OCI-LY1 (cell line): ENCODE results near the gene TMEM53.
A peak's percentile ranks its signal among the peaks of the same experiment; 100 is the strongest.

Experiments used
- H2AFZ ChIP-seq: fragments of 200-600 bp; sonication (generic), shearing (Covaris generic); 2 replicates; pipeline ENCODE4 v1.6.0; 2014; ENCODE audit warnings: antibody characterized with exemption, mild to moderate bottlenecking, low read length
- H3F3A ChIP-seq: fragments of 200-600 bp; sonication (generic), shearing (Covaris generic); 2 replicates; pipeline ENCODE4 v1.6.0; 2014; ENCODE audit warnings: mild to moderate bottlenecking, antibody characterized with exemption, low read length, moderate library complexity; ENCODE audit not compliant: insufficient read depth
- H3K27ac ChIP-seq: fragments of 200-600 bp; sonication (generic); 2 replicates; pipeline ENCODE4 v1.5.1; 2014; ENCODE audit warnings: low read length, mixed run types, mild to moderate bottlenecking, low read depth; ENCODE audit not compliant: poor library complexity, severe bottlenecking
- H3K27me3 ChIP-seq: fragments of 200-600 bp; sonication (generic); 2 replicates; pipeline ENCODE4 v1.6.0; 2014; ENCODE audit warnings: antibody characterized with exemption, mild to moderate bottlenecking, low read length, moderate library complexity; ENCODE audit not compliant: insufficient read depth
- H3K36me3 ChIP-seq: fragments of 200-600 bp; sonication (generic); 2 replicates; pipeline ENCODE4 v1.6.1; 2014; ENCODE audit warnings: mild to moderate bottlenecking, antibody characterized with exemption, low read length, moderate library complexity, mixed read lengths; ENCODE audit not compliant: insufficient read depth
- H3K4me1 ChIP-seq: fragments of 200-600 bp; sonication (generic); 2 replicates; pipeline ENCODE4 v1.5.1; 2014; ENCODE audit warnings: mild to moderate bottlenecking, low read length, moderate library complexity; ENCODE audit not compliant: insufficient read depth, severe bottlenecking
- H3K4me2 ChIP-seq: fragments of 200-600 bp; sonication (generic), shearing (Covaris generic); 2 replicates; pipeline ENCODE4 v1.6.1; 2014; ENCODE audit warnings: low read length
- H3K4me3 ChIP-seq: fragments of 200-600 bp; sonication (generic); 2 replicates; pipeline ENCODE4 v1.5.1; 2014; ENCODE audit warnings: low read length, low read depth, mild to moderate bottlenecking, mixed read lengths; ENCODE audit not compliant: poor library complexity, severe bottlenecking
- H3K79me2 ChIP-seq: fragments of 200-600 bp; shearing (Covaris generic); 2 replicates; pipeline ENCODE4 v1.6.1; 2016; ENCODE audit warnings: mixed run types, low read length, mixed read lengths; ENCODE audit not compliant: insufficient read depth
- H3K9ac ChIP-seq: fragments of 200-600 bp; sonication (generic), shearing (Covaris generic); 2 replicates; pipeline ENCODE4 v1.6.1; 2014; ENCODE audit warnings: mild to moderate bottlenecking, low read length, mixed read lengths
- H3K9me2 ChIP-seq: fragments of 200-600 bp; sonication (generic), shearing (Covaris generic); 2 replicates; pipeline ENCODE4 v1.6.1; 2014; ENCODE audit warnings: low read depth, mild to moderate bottlenecking, low read length, mixed read lengths
- H3K9me3 ChIP-seq: fragments of 200-600 bp; shearing (Covaris generic); 2 replicates; pipeline ENCODE4 v1.6.1; 2014; ENCODE audit warnings: low read length, mixed read lengths
- H4K20me1 ChIP-seq: fragments of 200-600 bp; sonication (generic), shearing (Covaris generic); 2 replicates; pipeline ENCODE4 v1.6.0; 2016; ENCODE audit warnings: mild to moderate bottlenecking, low read length; ENCODE audit not compliant: insufficient read depth
- EZH2 ChIP-seq: fragments of 200-600 bp; sonication (generic), shearing (Covaris generic); IDR thresholded peaks from 2 replicates; pipeline ENCODE4 v1.8.0; 2017; ENCODE audit warnings: borderline replicate concordance, mixed run types, mild to moderate bottlenecking, antibody characterized with exemption, low read length, moderate library complexity, mixed read lengths
- TF ChIP-seq, protein P1 (sequence below): fragments of 200-600 bp; sonication (generic), shearing (Covaris generic); IDR thresholded peaks from 2 replicates; pipeline ENCODE4 v1.5.1; 2017; ENCODE audit warnings: mild to moderate bottlenecking, antibody characterized with exemption, low read length, moderate library complexity, mixed read lengths

Gene TMEM53

DNA sequence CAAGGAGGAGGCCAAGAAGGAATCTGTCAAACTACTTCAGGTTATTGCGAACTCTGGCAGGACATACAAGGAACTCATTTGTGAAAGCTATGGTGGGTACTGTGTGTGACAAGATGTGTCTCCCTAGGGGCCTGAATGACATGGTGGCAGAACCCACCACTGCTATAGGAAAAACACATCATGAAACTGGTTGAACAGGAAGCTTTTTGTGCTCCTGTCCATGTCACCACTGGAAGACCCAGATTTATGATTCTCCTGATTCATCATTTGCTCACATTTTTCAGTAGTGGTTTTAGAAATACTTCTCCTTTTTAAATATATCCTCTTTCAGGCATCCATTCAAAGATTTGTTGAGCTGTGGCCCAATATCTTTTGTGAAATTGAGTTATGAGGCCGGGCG is 23.9 kb upstream of the TMEM53 start:
- Histone ChIP-seq H3K9me3 (no peaks in the 10 kb centered on the region), H2AFZ (no peak overlapping the region), H3K27me3 (no peaks in the 10 kb centered on the region), H3K9ac (no peak overlapping the region), H3K4me2 (no peak overlapping the region), H3K9me2 (no peaks in the 10 kb centered on the region), H3K4me3 (no peak overlapping the region), H3K27ac (no peak overlapping the region), H4K20me1 (no peaks in the 10 kb centered on the region), H3K36me3 (no peaks in the 10 kb centered on the region), H3K79me2 (no peaks in the 10 kb centered on the region), H3K4me1 (peaks cover 53% of the 10 kb centered on the region), H3F3A (no peaks in the 10 kb centered on the region)
- TF ChIP-seq, protein P1, sequence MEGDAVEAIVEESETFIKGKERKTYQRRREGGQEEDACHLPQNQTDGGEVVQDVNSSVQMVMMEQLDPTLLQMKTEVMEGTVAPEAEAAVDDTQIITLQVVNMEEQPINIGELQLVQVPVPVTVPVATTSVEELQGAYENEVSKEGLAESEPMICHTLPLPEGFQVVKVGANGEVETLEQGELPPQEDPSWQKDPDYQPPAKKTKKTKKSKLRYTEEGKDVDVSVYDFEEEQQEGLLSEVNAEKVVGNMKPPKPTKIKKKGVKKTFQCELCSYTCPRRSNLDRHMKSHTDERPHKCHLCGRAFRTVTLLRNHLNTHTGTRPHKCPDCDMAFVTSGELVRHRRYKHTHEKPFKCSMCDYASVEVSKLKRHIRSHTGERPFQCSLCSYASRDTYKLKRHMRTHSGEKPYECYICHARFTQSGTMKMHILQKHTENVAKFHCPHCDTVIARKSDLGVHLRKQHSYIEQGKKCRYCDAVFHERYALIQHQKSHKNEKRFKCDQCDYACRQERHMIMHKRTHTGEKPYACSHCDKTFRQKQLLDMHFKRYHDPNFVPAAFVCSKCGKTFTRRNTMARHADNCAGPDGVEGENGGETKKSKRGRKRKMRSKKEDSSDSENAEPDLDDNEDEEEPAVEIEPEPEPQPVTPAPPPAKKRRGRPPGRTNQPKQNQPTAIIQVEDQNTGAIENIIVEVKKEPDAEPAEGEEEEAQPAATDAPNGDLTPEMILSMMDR, result no peak
- TF ChIP-seq EZH2, result no peak

DNA sequence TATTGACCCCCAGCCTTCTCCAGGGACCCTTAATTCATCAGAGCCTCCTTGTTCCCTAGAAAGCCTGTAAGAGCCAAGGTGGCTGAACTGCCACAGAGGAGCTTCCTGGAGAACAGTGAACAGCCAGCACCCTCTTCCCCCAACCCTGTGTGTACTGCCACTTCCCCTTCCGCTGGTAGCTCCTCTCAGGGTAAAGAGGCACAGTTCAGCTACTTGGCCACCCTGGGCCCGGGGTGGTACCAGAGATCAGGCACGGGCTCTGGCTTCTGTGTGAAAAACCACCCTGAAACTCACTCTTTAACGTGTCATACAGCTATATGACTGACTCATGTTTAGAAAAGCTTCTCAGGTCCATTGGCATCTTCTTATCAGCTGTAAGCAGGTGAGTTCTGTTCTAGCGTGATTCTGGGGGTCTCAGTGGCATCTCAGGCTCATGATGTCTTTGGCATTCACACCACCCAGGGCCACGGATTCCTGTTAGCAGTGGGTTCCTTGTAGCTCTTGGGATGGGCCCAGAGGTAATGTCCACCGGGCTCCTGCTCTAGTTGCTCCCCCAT is 22.6 kb upstream of the TMEM53 start:
- Histone ChIP-seq H3K4me2 (peak overlapping the region; percentile 25; the same call in 1 of the 2 replicates), H3K9me2 (no peaks in the 10 kb centered on the region), H3K36me3 (no peaks in the 10 kb centered on the region; the same call in 1 of the 2 replicates), H3K9ac (no peak overlapping the region; the same call in 1 of the 2 replicates), H4K20me1 (no peaks in the 10 kb centered on the region), H3K4me1 (peaks cover 55% of the 10 kb centered on the region), H3K4me3 (no peak overlapping the region), H2AFZ (no peak overlapping the region), H3K79me2 (no peaks in the 10 kb centered on the region), H3K27me3 (no peaks in the 10 kb centered on the region), H3K9me3 (no peaks in the 10 kb centered on the region), H3F3A (no peaks in the 10 kb centered on the region), H3K27ac (peak overlapping the region; percentile 20)
- TF ChIP-seq, protein P1, result no peak
- TF ChIP-seq EZH2, result no peak

DNA sequence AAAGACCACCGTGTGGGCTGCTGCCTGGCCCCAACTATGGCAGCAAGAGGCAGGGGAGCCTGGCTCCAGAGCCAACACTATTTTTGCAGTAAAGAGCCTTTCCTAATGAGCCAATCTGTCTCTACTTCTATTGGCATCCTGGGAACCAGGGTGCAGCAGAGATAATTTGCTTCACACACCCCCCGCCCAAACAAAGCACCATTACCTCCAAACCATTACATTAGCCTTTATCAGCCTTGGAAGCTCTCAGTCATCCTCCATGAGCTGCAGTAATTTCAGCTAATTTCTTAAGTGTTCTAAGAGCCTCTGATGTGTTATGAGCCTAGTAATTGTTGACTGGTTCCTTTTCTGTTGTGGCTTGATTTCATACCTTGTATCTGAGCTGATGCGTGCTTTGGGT is 21.8 kb upstream of the TMEM53 start:
- Histone ChIP-seq H3K4me2 (peak overlapping the region; percentile 25; the same call in 1 of the 2 replicates), H3K4me1 (peaks cover 55% of the 10 kb centered on the region)
- TF ChIP-seq, protein P1, result no peak
- no peak for TF ChIP-seq EZH2

More for the DNA sequence above, 21.8 kb upstream of the TMEM53 start:
- no peaks in the 10 kb centered on the region for H3K79me2 ChIP-seq
- H3F3A ChIP-seq, result no peaks in the 10 kb centered on the region
- no peaks in the 10 kb centered on the region for H3K27me3 ChIP-seq
- H3K36me3 ChIP-seq, result no peaks in the 10 kb centered on the region; the same call in 1 of the 2 replicates
- no peaks in the 10 kb centered on the region for H3K9me3 ChIP-seq
- no peak overlapping the region; the same call in 1 of the 2 replicates for H3K9ac ChIP-seq
- H3K9me2 ChIP-seq, result no peaks in the 10 kb centered on the region
- H3K4me3 ChIP-seq, result no peak overlapping the region
- no peaks in the 10 kb centered on the region for H4K20me1 ChIP-seq
- no peak overlapping the region for H2AFZ ChIP-seq
- peak overlapping the region; percentile 79 for H3K27ac ChIP-seq
